ENCODE results near the gene C2CD4C. TPM values are rescaled to one million over a fixed set of nuclear protein-coding genes. Genes with fewer than 3 reads are reported as not detected.
"Not testable (repeated sequence)": the region's sequence is repeated elsewhere in the genome, so short reads cannot be mapped to it uniquely, and the experiment has no call there.

The C2CD4C gene
- total and polyA plus RNA-seq, 4 donors, result 0.88 to 1.4 (median 1.2) TPM

DNA sequence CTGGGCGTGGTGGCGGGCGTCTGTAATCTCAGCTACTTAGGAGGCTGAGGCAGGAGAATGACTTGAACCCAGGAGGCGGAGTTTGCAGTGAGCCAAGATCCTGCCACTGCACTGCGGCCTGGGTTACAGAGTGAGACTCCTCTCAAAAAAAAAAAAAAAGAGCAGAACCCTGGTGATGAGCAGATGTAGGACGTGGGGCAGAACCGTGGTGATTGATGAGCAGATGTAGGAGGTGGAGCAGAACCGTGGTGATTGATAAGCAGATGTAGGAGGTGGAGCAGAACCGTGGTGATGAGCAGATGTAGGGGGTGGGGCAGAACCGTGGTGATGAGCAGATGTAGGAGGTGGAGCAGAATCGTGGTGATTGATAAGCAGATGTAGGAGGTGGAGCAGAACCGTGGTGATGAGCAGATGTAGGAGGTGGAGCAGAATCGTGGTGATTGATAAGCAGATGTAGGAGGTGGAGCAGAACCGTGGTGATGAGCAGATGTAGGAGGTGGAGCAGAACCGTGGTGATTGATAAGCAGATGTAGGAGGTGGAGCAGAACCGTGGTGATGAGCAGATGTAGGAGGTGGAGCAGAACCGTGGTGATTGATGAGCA is 28.2 kb downstream of the C2CD4C start:
- not testable (repeated sequence) for H3K36me3 ChIP-seq (ENCODE audit: control insufficient read depth in 4 of 4, insufficient read depth in 4 of 4, low read length in 4 of 4); H3K4me3 ChIP-seq; H3K4me1 ChIP-seq (ENCODE audit: control insufficient read depth in 5 of 5, insufficient read depth in 5 of 5, low read length in 5 of 5); DNase-seq; ATAC-seq (ENCODE audit: insufficient read depth, low FRiP score); H3K9ac ChIP-seq (ENCODE audit: insufficient read depth in 1 of 2, low read length in 2 of 2); H3K9me3 ChIP-seq (ENCODE audit: control insufficient read depth in 4 of 4, insufficient read depth in 3 of 4, low read length in 3 of 4); H3K27ac ChIP-seq (ENCODE audit: low read depth in 1 of 2, low read length in 1 of 2)
- H3K27me3 ChIP-seq (ENCODE audit: control insufficient read depth in 3 of 3, insufficient read depth in 3 of 3, low read length in 2 of 3), result peaks cover 0 to 13% (median 9%) of the 10 kb centered on the region in 3 donors
- 77 to 82% methylated on average over 12 to 13 of the region's 17 CpGs for WGBS, 2 donors

DNA sequence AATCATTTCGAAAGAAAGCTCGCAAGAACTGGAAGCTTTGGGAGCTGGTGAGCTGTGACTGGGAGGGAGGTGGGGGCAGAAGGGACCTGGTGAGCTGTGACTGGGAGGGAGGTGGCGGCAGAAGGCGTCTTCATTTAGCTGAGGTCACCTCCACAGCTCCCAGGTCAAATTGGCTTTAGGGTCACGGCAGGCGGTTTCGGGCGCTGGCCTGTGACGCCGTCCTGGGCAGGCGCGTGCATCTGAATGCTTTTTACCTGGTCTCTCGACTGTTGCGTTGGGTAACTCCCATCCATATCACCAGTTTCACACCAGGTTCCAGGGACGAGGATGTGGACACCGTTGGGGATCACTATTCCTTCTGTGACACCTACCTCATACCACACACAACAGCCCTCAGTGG is 29.2 kb downstream of the C2CD4C start:
- Histone ChIP-seq H3K4me1 (ENCODE audit: control insufficient read depth in 5 of 5, insufficient read depth in 5 of 5, low read length in 5 of 5) (no peaks in the 10 kb centered on the region), H3K36me3 (ENCODE audit: control insufficient read depth in 4 of 4, insufficient read depth in 4 of 4, low read length in 4 of 4) (no peaks in the 10 kb centered on the region), H3K4me3 (no peak overlapping the region), H3K9ac (ENCODE audit: insufficient read depth in 1 of 2, low read length in 2 of 2) (no peak overlapping the region), H3K27me3 (ENCODE audit: control insufficient read depth in 3 of 3, insufficient read depth in 3 of 3, low read length in 2 of 3) (peaks cover 0 to 14% (median 10%) of the 10 kb centered on the region in 3 donors), H3K9me3 (ENCODE audit: control insufficient read depth in 4 of 4, insufficient read depth in 3 of 4, low read length in 3 of 4) (peaks cover 0 to 4% (median 0%) of the 10 kb centered on the region in 4 donors), H3K27ac (ENCODE audit: low read depth in 1 of 2, low read length in 1 of 2) (no peak overlapping the region)
- no peak for ATAC-seq (ENCODE audit: insufficient read depth, low FRiP score)
- 92% methylated on average over 16 of the region's 16 CpGs for WGBS, 2 donors
- DNase-seq, result no peak
- TF ChIP-seq, protein P1, sequence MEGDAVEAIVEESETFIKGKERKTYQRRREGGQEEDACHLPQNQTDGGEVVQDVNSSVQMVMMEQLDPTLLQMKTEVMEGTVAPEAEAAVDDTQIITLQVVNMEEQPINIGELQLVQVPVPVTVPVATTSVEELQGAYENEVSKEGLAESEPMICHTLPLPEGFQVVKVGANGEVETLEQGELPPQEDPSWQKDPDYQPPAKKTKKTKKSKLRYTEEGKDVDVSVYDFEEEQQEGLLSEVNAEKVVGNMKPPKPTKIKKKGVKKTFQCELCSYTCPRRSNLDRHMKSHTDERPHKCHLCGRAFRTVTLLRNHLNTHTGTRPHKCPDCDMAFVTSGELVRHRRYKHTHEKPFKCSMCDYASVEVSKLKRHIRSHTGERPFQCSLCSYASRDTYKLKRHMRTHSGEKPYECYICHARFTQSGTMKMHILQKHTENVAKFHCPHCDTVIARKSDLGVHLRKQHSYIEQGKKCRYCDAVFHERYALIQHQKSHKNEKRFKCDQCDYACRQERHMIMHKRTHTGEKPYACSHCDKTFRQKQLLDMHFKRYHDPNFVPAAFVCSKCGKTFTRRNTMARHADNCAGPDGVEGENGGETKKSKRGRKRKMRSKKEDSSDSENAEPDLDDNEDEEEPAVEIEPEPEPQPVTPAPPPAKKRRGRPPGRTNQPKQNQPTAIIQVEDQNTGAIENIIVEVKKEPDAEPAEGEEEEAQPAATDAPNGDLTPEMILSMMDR (IDR thresholded peaks at IDR 0.05; ENCODE audit: control extremely low read depth, extremely low read depth), result no peak

DNA sequence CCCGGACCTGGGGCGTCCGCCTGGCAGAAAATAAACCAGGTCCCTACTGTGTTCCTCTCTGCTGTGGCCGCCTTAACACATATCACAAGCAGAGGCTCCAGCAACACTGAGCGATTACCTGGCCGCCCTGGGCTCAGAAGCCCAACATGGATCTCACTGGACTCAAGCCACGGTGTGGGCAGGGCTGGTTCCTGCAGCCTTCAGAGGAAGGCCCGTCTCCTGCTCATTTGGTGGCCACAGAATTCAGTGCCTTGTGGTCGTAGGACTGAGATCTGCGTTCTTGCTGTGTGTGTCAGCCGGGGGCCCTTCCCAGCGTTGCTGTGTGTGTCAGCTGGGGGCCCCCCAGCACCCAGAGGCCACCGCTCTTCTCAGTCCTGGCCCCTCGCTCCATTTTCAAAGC is 30.2 kb downstream of the C2CD4C start:
- ATAC-seq (ENCODE audit: insufficient read depth, low FRiP score) (no peak), DNase-seq (no peak)
- WGBS, 2 donors, result 88 to 89% methylated on average over 14 of the region's 14 CpGs

DNA sequence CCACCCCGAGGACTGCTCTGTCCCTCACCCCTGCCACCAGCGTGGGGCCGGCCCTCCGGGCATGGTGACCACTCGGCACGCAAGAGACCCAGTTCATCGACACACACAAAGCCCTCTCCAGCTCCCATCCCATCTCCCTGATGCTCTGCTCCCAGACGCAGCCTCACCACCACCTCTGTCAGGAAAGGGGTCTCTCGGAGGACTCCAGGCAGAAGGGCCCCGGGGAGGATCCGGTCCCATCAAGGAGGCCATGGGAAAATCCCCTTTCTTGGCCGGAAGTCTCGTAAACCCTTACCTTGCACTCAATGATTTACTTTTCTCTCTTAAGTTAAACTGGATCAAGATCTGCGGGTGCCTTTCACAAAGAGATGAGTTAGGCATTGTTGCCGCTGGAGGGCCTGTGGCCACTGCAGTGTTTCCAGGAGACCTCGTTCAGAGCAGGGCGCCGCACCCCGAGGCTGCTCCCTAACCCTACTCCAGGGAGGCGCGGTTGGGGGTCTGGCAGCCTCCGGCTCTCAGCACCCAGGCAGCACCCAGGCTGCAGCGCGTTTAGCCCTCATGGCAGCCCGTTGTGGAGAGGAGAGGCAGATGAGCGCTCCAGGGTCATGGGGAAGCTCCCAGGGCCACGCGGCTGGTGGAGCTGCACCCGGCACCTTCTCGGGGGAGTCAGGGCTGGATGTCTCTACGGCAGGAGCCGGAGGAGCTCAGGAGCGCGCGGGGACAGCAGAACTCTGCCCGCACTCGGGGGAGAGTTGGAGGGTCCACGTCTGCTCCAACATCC is 31.0 kb downstream of the C2CD4C start:
- Histone ChIP-seq H3K4me1 (ENCODE audit: control insufficient read depth in 5 of 5, insufficient read depth in 5 of 5, low read length in 5 of 5) (no peaks in the 10 kb centered on the region), H3K27me3 (ENCODE audit: control insufficient read depth in 3 of 3, insufficient read depth in 3 of 3, low read length in 2 of 3) (peaks cover 0 to 18% (median 9%) of the 10 kb centered on the region in 3 donors), H3K4me3 (no peak overlapping the region), H3K36me3 (ENCODE audit: control insufficient read depth in 4 of 4, insufficient read depth in 4 of 4, low read length in 4 of 4) (no peaks in the 10 kb centered on the region), H3K9me3 (ENCODE audit: control insufficient read depth in 4 of 4, insufficient read depth in 3 of 4, low read length in 3 of 4) (peaks cover 0 to 4% (median 0%) of the 10 kb centered on the region in 4 donors), H3K27ac (ENCODE audit: low read depth in 1 of 2, low read length in 1 of 2) (no peak overlapping the region), H3K9ac (ENCODE audit: insufficient read depth in 1 of 2, low read length in 2 of 2) (no peak overlapping the region)
- ATAC-seq (ENCODE audit: insufficient read depth, low FRiP score), result no peak
- TF ChIP-seq, protein P1 (IDR thresholded peaks at IDR 0.05; ENCODE audit: control extremely low read depth, extremely low read depth), result no peak
- DNase-seq, result no peak
- 64 to 76% methylated on average over 38 of the region's 38 CpGs for WGBS, 2 donors

More for the DNA sequence above, 30.2 kb downstream of the C2CD4C start:
- Histone ChIP-seq H3K4me1 (ENCODE audit: control insufficient read depth in 5 of 5, insufficient read depth in 5 of 5, low read length in 5 of 5) (no peaks in the 10 kb centered on the region), H3K4me3 (no peak overlapping the region), H3K9me3 (ENCODE audit: control insufficient read depth in 4 of 4, insufficient read depth in 3 of 4, low read length in 3 of 4) (peaks cover 0 to 4% (median 0%) of the 10 kb centered on the region in 4 donors), H3K27ac (ENCODE audit: low read depth in 1 of 2, low read length in 1 of 2) (no peak overlapping the region), H3K27me3 (ENCODE audit: control insufficient read depth in 3 of 3, insufficient read depth in 3 of 3, low read length in 2 of 3) (peaks cover 0 to 20% (median 12%) of the 10 kb centered on the region in 3 donors), H3K9ac (ENCODE audit: insufficient read depth in 1 of 2, low read length in 2 of 2) (no peak overlapping the region), H3K36me3 (ENCODE audit: control insufficient read depth in 4 of 4, insufficient read depth in 4 of 4, low read length in 4 of 4) (no peaks in the 10 kb centered on the region)
- TF ChIP-seq, protein P1 (IDR thresholded peaks at IDR 0.05; ENCODE audit: control extremely low read depth, extremely low read depth), result no peak

All from lung (tissue), 12 donors.